ENCODE results near the gene CCDC3. TPM values are rescaled to one million over a fixed set of nuclear protein-coding genes. Genes with fewer than 3 reads are reported as not detected.
A peak's percentile ranks its signal among the peaks of the same experiment; 100 is the strongest.

Gene CCDC3
- total and polyA plus RNA-seq, 2 of the 8 experiments (the other 6 are each of a cell fraction or from before 2014, with no cell fraction given) = 3.4 to 3.7 TPM

GRCh38 chr10:12875100-12875499 lies 126.4 kb downstream of the CCDC3 start:
- Histone ChIP-seq H2BK120ac (replicated peaks; ENCODE audit: low read depth, low read length) (no peak overlapping the region), H3K9me3 (ENCODE audit: insufficient read depth in 2 of 2, low read depth in 1 of 2, low read length in 1 of 2) (0 out of 4 replicates have a peak, but pooled peaks cover 0 to 2% of the 10 kb centered on the region in 2 experiments), H4K20me1 (replicated peaks in 1 of 2; ENCODE audit: control insufficient read depth in 1 of 2, insufficient read depth in 2 of 2, low read length in 2 of 2) (no peaks in the 10 kb centered on the region), H4K91ac (replicated peaks; ENCODE audit: insufficient read length, low read length) (no peak overlapping the region), H3K27me3 (replicated peaks in 1 of 4; ENCODE audit: control insufficient read depth in 3 of 4, extremely low read depth in 1 of 4, insufficient read depth in 3 of 4, low read length in 3 of 4) (no peaks in the 10 kb centered on the region), H2AFZ (ENCODE audit: low read length) (peak overlapping the region; percentile 29; the same call in 1 of the 2 replicates), H4K8ac (ENCODE audit: extremely low read depth, insufficient read depth, low read length) (no peak overlapping the region), H4K5ac (ENCODE audit: insufficient read length, low read depth, low read length) (no peak overlapping the region), H3K27ac (ENCODE audit: low read depth, low read length) (no peak overlapping the region), H2BK20ac (ENCODE audit: low read length) (no peak overlapping the region), H2AK5ac (ENCODE audit: low read depth, low read length) (no peak overlapping the region), H3K9ac (replicated peaks in 1 of 4; ENCODE audit: extremely low read depth in 1 of 4, low read depth in 3 of 4, low read length in 3 of 4) (no peak overlapping the region), H3K18ac (ENCODE audit: extremely low read depth, low read length) (no peak overlapping the region), H3K4me1 (replicated peaks in 1 of 4; ENCODE audit: control insufficient read depth in 3 of 4, insufficient read depth in 4 of 4, low read length in 3 of 4) (no peaks in the 10 kb centered on the region; a peak in 1 of 7 replicates), H3K14ac (ENCODE audit: insufficient read length) (no peak overlapping the region), H3K56ac (replicated peaks; ENCODE audit: insufficient read length, low read depth, low read length) (no peak overlapping the region), H3K4me2 (ENCODE audit: insufficient read depth in 1 of 2, low read depth in 2 of 2, low read length in 2 of 2) (no peak overlapping the region), H3K79me1 (ENCODE audit: low read depth, low read length) (no peaks in the 10 kb centered on the region), H3K23me2 (ENCODE audit: low read depth, low read length) (no peaks in the 10 kb centered on the region), H3K4ac (replicated peaks; ENCODE audit: insufficient read length, low read depth, low read length) (no peak overlapping the region), H2BK5ac (ENCODE audit: low read depth, low read length) (no peak overlapping the region), H3K36me3 (ENCODE audit: control insufficient read depth in 2 of 4, insufficient read depth in 4 of 4, low read length in 3 of 4) (no peaks in the 10 kb centered on the region), H2BK15ac (ENCODE audit: low read length) (no peak overlapping the region), H3K4me3 (ENCODE audit: extremely low read depth in 1 of 4, insufficient read depth in 2 of 4, low read depth in 3 of 4, low read length in 4 of 4) (no peak overlapping the region), H2BK12ac (ENCODE audit: low read depth, low read length) (no peak overlapping the region), H3K79me2 (ENCODE audit: control insufficient read depth in 1 of 2, insufficient read depth in 2 of 2, low read length in 2 of 2) (no peaks in the 10 kb centered on the region), H3K23ac (ENCODE audit: insufficient read length) (no peak overlapping the region)
- DNase-seq (ENCODE audit: low read depth in 1 of 2, low spot score in 2 of 2) (no peak), FAIRE-seq (no peak)
- CTCF ChIA-PET (ENCODE audit: partially characterized antibody) = interaction anchor here (1.0 to 2.2 kb wide), 5 partner anchors 27 to 176 kb away, joined by 3 to 9 read pairs (median 3); no protein-coding TSS in a partner anchor
- 86% methylated on average over 5 of the region's 5 CpGs; no CpG with 5 or more reads in 1 of the 2 experiments for WGBS, 2 experiments (ENCODE audit: extremely low coverage in 1 of 2, insufficient coverage in 1 of 2, insufficient read length in 1 of 2, insufficient replicate concordance in 2 of 2, low coverage in 1 of 2, low lambda C conversion rate in 2 of 2, missing lambda C conversion rate in 1 of 2)
- POLR2A ChIA-PET (ENCODE audit: partially characterized antibody) = no interaction called here
- TF ChIP-seq CEBPB (IDR thresholded peaks at IDR 0.05; ENCODE audit: low read depth, low read length) = no peak
- TF ChIP-seq RFX5 (IDR thresholded peaks at IDR 0.05; ENCODE audit: borderline replicate concordance, low read depth, low read length) = no peak
- no peak for TF ChIP-seq TBP (IDR thresholded peaks at IDR 0.05; ENCODE audit: low read depth, low read length)
- TF ChIP-seq POU5F1 (IDR thresholded peaks at IDR 0.05; ENCODE audit: low read depth, low read length) = no peak
- no peak for TF ChIP-seq SIRT6 (IDR thresholded peaks at IDR 0.05; ENCODE audit: low read length)
- TF ChIP-seq NANOG (IDR thresholded peaks at IDR 0.05; ENCODE audit: insufficient read depth, low read depth, low read length, poor library complexity, severe bottlenecking) = no peak
- TF ChIP-seq RBBP5 (IDR thresholded peaks at IDR 0.05; ENCODE audit: borderline replicate concordance, low read depth, low read length) = no peak
- no peak for TF ChIP-seq CBX8 (IDR thresholded peaks at IDR 0.05; ENCODE audit: borderline replicate concordance, low read depth, low read length)
- TF ChIP-seq CTBP2 (IDR thresholded peaks at IDR 0.05; ENCODE audit: borderline replicate concordance, insufficient read depth, insufficient read length, low read length) = no peak
- no peak for TF ChIP-seq EP300 (IDR thresholded peaks at IDR 0.05; ENCODE audit: borderline replicate concordance in 1 of 2, low read depth in 2 of 2, low read length in 2 of 2)
- no peak for TF ChIP-seq CREB1 (IDR thresholded peaks at IDR 0.05)
- TF ChIP-seq MAFK (IDR thresholded peaks at IDR 0.05; ENCODE audit: low read depth, low read length) = no peak

Data from H1 (cell line).